OCI-LY7 (cell line): ENCODE results near the gene WNT7A. TPM values are rescaled to one million over a fixed set of nuclear protein-coding genes. Genes with fewer than 3 reads are reported as not detected.

ENCODE experiments used
- BruUV-seq: library from RNA; stranded (reverse); fragments of 400-500 nt; replicated peaks from 2 replicates; lab custom pipeline; 2021; lab: Mats Ljungman, UMichigan
- CTCF ChIA-PET: fragments of 300-600 bp; sonication (Branson Sonifier 250); formaldehyde crosslinking; loops from one replicate; lab custom pipeline; 2022; ENCODE audit warnings: antibody characterized with exemption; ENCODE audit not compliant: unreplicated experiment; lab: Charles Lee
- POLR2A ChIA-PET: fragments of 300-600 bp; sonication (Branson Sonifier 250); formaldehyde crosslinking; loops from one replicate; lab custom pipeline; 2022; ENCODE audit warnings: antibody characterized with exemption; lab: Charles Lee
- DNase-seq: peaks from one replicate; pipeline ENCODE4 v3.0.0-alpha.2; 2015; ENCODE audit warnings: low spot score
- H2AFZ ChIP-seq: fragments of 200-600 bp; sonication (generic), shearing (Covaris generic); 2 replicates; pipeline ENCODE4 v1.6.1; 2014; ENCODE audit warnings: mild to moderate bottlenecking, antibody characterized with exemption, low read length, moderate library complexity
- H3K27ac ChIP-seq: fragments of 200-600 bp; sonication (generic); 2 replicates; pipeline ENCODE4 v1.5.1; 2014; ENCODE audit warnings: mixed run types, low read depth, mild to moderate bottlenecking, moderate library complexity, low read length, inconsistent platforms; ENCODE audit not compliant: poor library complexity, severe bottlenecking
- H3K36me3 ChIP-seq: fragments of 200-600 bp; sonication (generic); 2 replicates; pipeline ENCODE4 v1.6.1; 2014; ENCODE audit warnings: mild to moderate bottlenecking, antibody characterized with exemption, low read length, moderate library complexity, mixed read lengths; ENCODE audit not compliant: insufficient read depth
- H3K4me1 ChIP-seq: fragments of 200-600 bp; sonication (generic); 2 replicates; pipeline ENCODE4 v1.5.1; 2014; ENCODE audit warnings: mild to moderate bottlenecking, low read length; ENCODE audit not compliant: insufficient read depth, poor library complexity, severe bottlenecking
- H3K4me2 ChIP-seq: fragments of 200-600 bp; sonication (generic); 2 replicates; pipeline ENCODE4 v1.6.1; 2014; ENCODE audit warnings: mild to moderate bottlenecking, low read length
- H3K4me3 ChIP-seq: fragments of 200-600 bp; sonication (generic); 2 replicates; pipeline ENCODE4 v1.5.1; 2014; ENCODE audit warnings: mild to moderate bottlenecking, low read depth, low read length; ENCODE audit not compliant: poor library complexity, severe bottlenecking
- H3K79me2 ChIP-seq: fragments of 200-600 bp; sonication (generic); 2 replicates; pipeline ENCODE4 v1.6.1; 2016; ENCODE audit warnings: low read depth, mild to moderate bottlenecking, low read length, moderate library complexity, mixed read lengths; ENCODE audit not compliant: insufficient read depth
- H3K9me2 ChIP-seq: fragments of 200-600 bp; sonication (generic); 2 replicates; pipeline ENCODE4 v1.6.1; 2016; ENCODE audit warnings: mild to moderate bottlenecking, low read length, mixed read lengths; ENCODE audit not compliant: insufficient read depth
- H3K9me3 ChIP-seq: fragments of 200-600 bp; sonication (generic); 2 replicates; pipeline ENCODE4 v1.6.1; 2014; ENCODE audit warnings: mild to moderate bottlenecking, mixed run types, low read length, mixed read lengths
- H4K20me1 ChIP-seq: fragments of 200-600 bp; sonication (generic); 2 replicates; pipeline ENCODE4 v1.6.1; 2014; ENCODE audit warnings: mild to moderate bottlenecking, antibody characterized with exemption, low read length, moderate library complexity, mixed read lengths; ENCODE audit not compliant: insufficient read depth
- CTCF ChIP-seq: fragments of 200-600 bp; sonication (generic); conservative IDR thresholded peaks from 2 replicates; pipeline ENCODE4 v1.5.1; 2014; ENCODE audit warnings: mild to moderate bottlenecking, antibody characterized with exemption, low read length, moderate library complexity, mixed read lengths
- EZH2phosphoT487 ChIP-seq: fragments of 200-600 bp; sonication (generic); IDR thresholded peaks from 2 replicates; pipeline ENCODE4 v1.6.1; 2018; ENCODE audit warnings: low read depth, borderline replicate concordance, mild to moderate bottlenecking, mixed run types, antibody characterized with exemption, low read length, moderate library complexity, mixed read lengths
- intact Hi-C: fragments of 100-400 bp; cut with micrococcal nuclease; formaldehyde crosslinking; loops from one replicate; pipeline ENCODE4 v1.10.0; 2022; ENCODE audit not compliant: unreplicated experiment
- total RNA-seq, 2 experiments: library from RNA; depleted of rRNA in 1 of 2; stranded (reverse); fragments of >200 nt in 1 of 2; shearing (Covaris generic) in 1 of 2; gene quantifications; 2 replicates each; pipeline ENCODE4 v1.2.3, GENCODE V29; 2014 to 2022

Gene WNT7A
- total RNA-seq, 2 experiments from 2014 or later: not detected

GRCh38 chr3:13783476-13783875 lies 96.4 kb downstream of the WNT7A start:
- H2AFZ ChIP-seq: no peak overlapping the region
- intact Hi-C loops: no loop called here
- no peaks in the 10 kb centered on the region for H3K36me3 ChIP-seq
- ChIA-PET CTCF (no interaction called here), POLR2A (interaction anchor here (0.6 kb wide), 1 partner anchor 16 kb away, joined by 4 read pairs; no protein-coding TSS in a partner anchor)
- BruUV-seq: no TSS peak
- no peak overlapping the region for H3K4me2 ChIP-seq
- TF ChIP-seq EZH2phosphoT487 (no peak), CTCF (no peak)
- no peak overlapping the region for H3K27ac ChIP-seq
- H3K79me2 ChIP-seq: no peaks in the 10 kb centered on the region
- no peak overlapping the region for H3K4me3 ChIP-seq
- no peaks in the 10 kb centered on the region for H3K9me3 ChIP-seq
- no peaks in the 10 kb centered on the region for H3K9me2 ChIP-seq
- no peak for DNase-seq
- no peaks in the 10 kb centered on the region for H3K4me1 ChIP-seq
- H4K20me1 ChIP-seq: no peaks in the 10 kb centered on the region

- H3K4me1 ChIP-seq: no peaks in the 10 kb centered on the region
- H3K9me2 ChIP-seq: no peaks in the 10 kb centered on the region
- POLR2A ChIA-PET: no interaction called here
- H3K27ac ChIP-seq: no peak overlapping the region
- CTCF ChIA-PET: no interaction called here
- no TSS peak for BruUV-seq
- no peak overlapping the region for H2AFZ ChIP-seq
- no peaks in the 10 kb centered on the region for H3K36me3 ChIP-seq
- no peaks in the 10 kb centered on the region for H4K20me1 ChIP-seq
- TF ChIP-seq EZH2phosphoT487: no peak
- no peak for TF ChIP-seq CTCF
- no peak overlapping the region for H3K4me2 ChIP-seq
- no peaks in the 10 kb centered on the region for H3K79me2 ChIP-seq
- intact Hi-C loops: no loop called here
- no peaks in the 10 kb centered on the region for H3K9me3 ChIP-seq
- H3K4me3 ChIP-seq: no peak overlapping the region
- DNase-seq: no peak
These were observed 97.4 kb downstream of the WNT7A start for GRCh38 chr3:13782501-13782900.

GRCh38 chr3:13781417-13781816 lies 98.5 kb downstream of the WNT7A start:
- Histone ChIP-seq H3K36me3 (no peaks in the 10 kb centered on the region), H2AFZ (no peak overlapping the region), H3K4me1 (no peaks in the 10 kb centered on the region), H3K4me2 (no peak overlapping the region), H4K20me1 (no peaks in the 10 kb centered on the region), H3K79me2 (no peaks in the 10 kb centered on the region), H3K9me3 (no peaks in the 10 kb centered on the region), H3K4me3 (no peak overlapping the region), H3K27ac (no peak overlapping the region), H3K9me2 (no peaks in the 10 kb centered on the region)
- BruUV-seq: no TSS peak
- no peak for DNase-seq
- ChIA-PET POLR2A (no interaction called here), CTCF (no interaction called here)
- TF ChIP-seq EZH2phosphoT487 (no peak), CTCF (no peak)
- intact Hi-C loops: no loop called here
